Effector memory CD8-positive, alpha-beta T cell (primary cell): ENCODE data around the gene NDUFB5.

Experiments
- ATAC-seq: fragments of 150-1000 bp; cut with Tn5 transposase; replicated peaks from 2 replicates; pipeline ENCODE4 v1.10.0; 2021; ENCODE audit warnings: mild to moderate bottlenecking, moderate library complexity
- DNase-seq, 3 experiments: peaks; one replicate each; pipeline ENCODE4 v3.0.0; 2021
- H3K27ac Mint-ChIP-seq, 2 donors: one replicate each; pipeline ENCODE4 v1.8.0; 2022; ENCODE audit warnings: mild to moderate bottlenecking in 2 of 2, mixed read lengths in 2 of 2, moderate library complexity in 2 of 2
- H3K27me3 Mint-ChIP-seq, 2 donors: one replicate each; pipeline ENCODE4 v1.8.0; 2022; ENCODE audit warnings: mixed read lengths in 2 of 2
- H3K36me3 Mint-ChIP-seq: one replicate; pipeline ENCODE4 v1.8.0; 2022; ENCODE audit warnings: mild to moderate bottlenecking, moderate library complexity, mixed read lengths; ENCODE audit not compliant: insufficient read depth
- H3K4me1 Mint-ChIP-seq, 2 donors: one replicate each; pipeline ENCODE4 v1.8.0; 2022; ENCODE audit warnings: low read depth in 2 of 2, mixed read lengths in 2 of 2
- H3K4me3 Mint-ChIP-seq, 2 donors: one replicate each; pipeline ENCODE4 v1.8.0; 2022; ENCODE audit warnings: mild to moderate bottlenecking in 2 of 2, mixed read lengths in 2 of 2, moderate library complexity in 2 of 2
- H3K9me3 Mint-ChIP-seq, 2 donors: one replicate each; pipeline ENCODE4 v1.8.0; 2022; ENCODE audit warnings: mixed read lengths in 2 of 2

The NDUFB5 gene

GRCh38 chr3:179652447-179653095 is 48.0 kb downstream of the NDUFB5 start, which contains the start of gene USP13:
Gene USP13, plus strand, starts transcription at chr3:179653040. Its CDS starts 186 bp downstream, at chr3:179653226.
- Mint-ChIP-seq H3K4me1 (peaks cover 21 to 33% of the 10 kb centered on the region in 2 donors), H3K36me3 (peaks cover 13% of the 10 kb centered on the region), H3K27ac (peak within 1 kb of the TSS; percentile 91 to 93), H3K27me3 (no peaks in the 10 kb centered on the region), H3K4me3 (peak within 1 kb of the TSS; percentile 94 to 95), H3K9me3 (no peaks in the 10 kb centered on the region)
- ATAC-seq (peak; percentile 64), DNase-seq (peak; percentile 43 to 58 (median 45))

GRCh38 chr3:179653096-179653797 is 48.7 kb downstream of the NDUFB5 start:
- Mint-ChIP-seq H3K9me3 (no peaks in the 10 kb centered on the region), H3K27me3 (no peaks in the 10 kb centered on the region), H3K4me1 (peaks cover 21 to 35% of the 10 kb centered on the region in 2 donors), H3K4me3 (peak overlapping the region; percentile 94 to 95), H3K27ac (peak overlapping the region; percentile 91 to 93), H3K36me3 (peaks cover 13% of the 10 kb centered on the region)
- DNase-seq (peak; percentile 43 to 54 (median 45)), ATAC-seq (peak; percentile 60)

GRCh38 chr3:179655236-179655635 is 50.6 kb downstream of the NDUFB5 start:
- ATAC-seq (no peak), DNase-seq (no peak)
- no peaks in the 10 kb centered on the region for H3K27me3 Mint-ChIP-seq
- H3K4me1 Mint-ChIP-seq, result peaks cover 26 to 41% of the 10 kb centered on the region in 2 donors
- H3K9me3 Mint-ChIP-seq, result no peaks in the 10 kb centered on the region
- peak overlapping the region; percentile 36 to 56 for H3K4me3 Mint-ChIP-seq
- H3K36me3 Mint-ChIP-seq, result peaks cover 13% of the 10 kb centered on the region
- no peak overlapping the region for H3K27ac Mint-ChIP-seq

- Mint-ChIP-seq H3K9me3 (no peaks in the 10 kb centered on the region), H3K4me3 (no peak overlapping the region), H3K36me3 (peaks cover 7% of the 10 kb centered on the region), H3K4me1 (peaks cover 18 to 33% of the 10 kb centered on the region in 2 donors), H3K27ac (no peak overlapping the region), H3K27me3 (no peaks in the 10 kb centered on the region)
- no peak for ATAC-seq
- no peak for DNase-seq
Observed at GRCh38 chr3:179658606-179659005, 54.0 kb downstream of the NDUFB5 start.

GRCh38 chr3:179660872-179661271 is 56.3 kb downstream of the NDUFB5 start:
- Mint-ChIP-seq H3K27me3 (no peaks in the 10 kb centered on the region), H3K9me3 (no peaks in the 10 kb centered on the region), H3K4me3 (no peak overlapping the region), H3K27ac (no peak overlapping the region), H3K36me3 (no peaks in the 10 kb centered on the region), H3K4me1 (peaks cover 15 to 22% of the 10 kb centered on the region in 2 donors)
- no peak for ATAC-seq
- no peak for DNase-seq

GRCh38 chr3:179661777-179662176 is 57.2 kb downstream of the NDUFB5 start:
- no peaks in the 10 kb centered on the region for H3K36me3 Mint-ChIP-seq
- H3K4me3 Mint-ChIP-seq, result no peak overlapping the region
- DNase-seq (no peak), ATAC-seq (no peak)
- H3K9me3 Mint-ChIP-seq, result no peaks in the 10 kb centered on the region
- no peaks in the 10 kb centered on the region for H3K27me3 Mint-ChIP-seq
- peaks cover 17 to 18% of the 10 kb centered on the region in 2 donors for H3K4me1 Mint-ChIP-seq
- H3K27ac Mint-ChIP-seq, result no peak overlapping the region

- DNase-seq, result no peak
- no peak overlapping the region for H3K4me3 Mint-ChIP-seq
- H3K9me3 Mint-ChIP-seq, result no peaks in the 10 kb centered on the region
- peaks cover 2% of the 10 kb centered on the region for H3K36me3 Mint-ChIP-seq
- H3K27me3 Mint-ChIP-seq, result no peaks in the 10 kb centered on the region
- H3K4me1 Mint-ChIP-seq, result peaks cover 17% of the 10 kb centered on the region in 2 donors
- peak overlapping the region in 1 of 2 donors; percentile 58 for H3K27ac Mint-ChIP-seq
- ATAC-seq, result no peak
Observed at GRCh38 chr3:179663093-179663492, 58.5 kb downstream of the NDUFB5 start.

- no peak for ATAC-seq
- Mint-ChIP-seq H3K27me3 (no peaks in the 10 kb centered on the region), H3K9me3 (no peaks in the 10 kb centered on the region), H3K36me3 (peaks cover 2% of the 10 kb centered on the region), H3K27ac (peak overlapping the region in 1 of 2 donors; percentile 6), H3K4me1 (peaks cover 18 to 22% of the 10 kb centered on the region in 2 donors), H3K4me3 (no peak overlapping the region)
- DNase-seq, result no peak
Observed at GRCh38 chr3:179666030-179666429, 61.4 kb downstream of the NDUFB5 start.

GRCh38 chr3:179666436-179667035 is 61.9 kb downstream of the NDUFB5 start:
- Mint-ChIP-seq H3K27me3 (no peaks in the 10 kb centered on the region), H3K4me1 (peaks cover 18 to 22% of the 10 kb centered on the region in 2 donors), H3K27ac (no peak overlapping the region), H3K9me3 (no peaks in the 10 kb centered on the region), H3K4me3 (no peak overlapping the region), H3K36me3 (peaks cover 2% of the 10 kb centered on the region)
- ATAC-seq (no peak), DNase-seq (no peak)

GRCh38 chr3:179668429-179668828 is 63.8 kb downstream of the NDUFB5 start:
- H3K4me1 Mint-ChIP-seq, result peaks cover 15 to 23% of the 10 kb centered on the region in 2 donors
- no peaks in the 10 kb centered on the region for H3K27me3 Mint-ChIP-seq
- no peak overlapping the region for H3K27ac Mint-ChIP-seq
- no peak overlapping the region for H3K4me3 Mint-ChIP-seq
- peaks cover 2% of the 10 kb centered on the region for H3K36me3 Mint-ChIP-seq
- H3K9me3 Mint-ChIP-seq, result no peaks in the 10 kb centered on the region
- no peak for DNase-seq
- ATAC-seq, result no peak

GRCh38 chr3:179670311-179670710 is 65.7 kb downstream of the NDUFB5 start:
- Mint-ChIP-seq H3K27me3 (no peaks in the 10 kb centered on the region), H3K4me3 (no peak overlapping the region), H3K36me3 (peaks cover 2% of the 10 kb centered on the region), H3K27ac (no peak overlapping the region), H3K9me3 (no peaks in the 10 kb centered on the region), H3K4me1 (peaks cover 8 to 19% of the 10 kb centered on the region in 2 donors)
- no peak for ATAC-seq
- DNase-seq, result no peak

- ATAC-seq (no peak), DNase-seq (no peak)
Observed at GRCh38 chr3:179671309-179671708, 66.7 kb downstream of the NDUFB5 start.

GRCh38 chr3:179671747-179672242 is 67.2 kb downstream of the NDUFB5 start:
- no peaks in the 10 kb centered on the region for H3K27me3 Mint-ChIP-seq
- no peak for ATAC-seq
- no peaks in the 10 kb centered on the region for H3K9me3 Mint-ChIP-seq
- no peak for DNase-seq
- peaks cover 2% of the 10 kb centered on the region for H3K36me3 Mint-ChIP-seq
- H3K27ac Mint-ChIP-seq, result no peak overlapping the region
- peaks cover 6 to 23% of the 10 kb centered on the region in 2 donors for H3K4me1 Mint-ChIP-seq
- no peak overlapping the region for H3K4me3 Mint-ChIP-seq

More at GRCh38 chr3:179671309-179671708, 66.7 kb downstream of the NDUFB5 start:
- H3K4me1 Mint-ChIP-seq, result peaks cover 6 to 23% of the 10 kb centered on the region in 2 donors
- no peaks in the 10 kb centered on the region for H3K9me3 Mint-ChIP-seq
- no peak overlapping the region for H3K27ac Mint-ChIP-seq
- peaks cover 2% of the 10 kb centered on the region for H3K36me3 Mint-ChIP-seq
- no peaks in the 10 kb centered on the region for H3K27me3 Mint-ChIP-seq
- no peak overlapping the region for H3K4me3 Mint-ChIP-seq
